ENCODE measurements around the gene P2RX6.

P2RX6 gene

DNA sequence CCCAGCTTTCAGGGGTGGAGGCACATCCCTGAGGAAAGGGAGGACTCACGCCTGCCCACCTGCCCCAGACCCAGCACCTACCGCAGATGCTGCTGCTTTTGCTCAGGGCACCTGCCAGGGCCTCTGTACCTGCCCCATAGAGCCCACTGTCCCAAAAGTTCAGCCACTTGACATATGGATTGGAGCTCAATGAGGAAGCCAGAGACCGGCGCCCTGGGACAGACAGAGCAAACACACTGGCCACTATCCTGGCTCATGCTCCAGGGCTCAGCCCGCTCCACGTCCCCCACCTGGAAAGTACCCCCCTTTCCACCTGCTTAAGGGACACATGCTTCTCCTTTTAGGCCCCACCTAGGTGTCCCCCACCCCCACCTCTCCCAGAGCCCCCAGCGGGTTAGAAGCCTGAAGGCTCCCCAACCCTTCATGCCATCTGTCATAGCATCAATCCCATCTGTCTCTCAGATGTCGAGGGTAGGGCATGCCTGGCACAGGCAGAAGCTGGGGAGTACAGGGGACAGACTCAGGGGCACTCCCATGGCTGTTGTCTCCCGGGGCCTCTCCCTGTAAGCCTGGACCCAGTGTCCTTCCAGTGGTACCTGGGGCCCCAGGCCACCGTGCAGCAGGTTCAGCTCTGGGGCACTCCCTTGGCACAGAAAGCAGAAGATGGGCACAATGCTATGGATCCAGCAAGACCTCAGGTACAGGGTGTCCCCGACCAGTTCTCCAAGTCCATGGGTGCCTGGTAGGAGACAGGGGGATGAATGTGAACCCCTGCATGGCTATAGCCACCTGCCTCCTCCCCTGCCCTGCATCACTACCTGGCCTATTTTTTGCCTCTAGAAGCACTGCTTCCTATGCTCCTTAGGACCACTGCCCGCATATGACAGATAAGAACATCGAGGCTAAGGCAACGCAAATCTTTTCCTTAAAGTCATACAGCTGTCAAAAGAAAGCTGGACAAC is 2.2 kb upstream of the P2RX6 start:
- DNase-seq (ENCODE audit: low spot score), result no peak

DNA sequence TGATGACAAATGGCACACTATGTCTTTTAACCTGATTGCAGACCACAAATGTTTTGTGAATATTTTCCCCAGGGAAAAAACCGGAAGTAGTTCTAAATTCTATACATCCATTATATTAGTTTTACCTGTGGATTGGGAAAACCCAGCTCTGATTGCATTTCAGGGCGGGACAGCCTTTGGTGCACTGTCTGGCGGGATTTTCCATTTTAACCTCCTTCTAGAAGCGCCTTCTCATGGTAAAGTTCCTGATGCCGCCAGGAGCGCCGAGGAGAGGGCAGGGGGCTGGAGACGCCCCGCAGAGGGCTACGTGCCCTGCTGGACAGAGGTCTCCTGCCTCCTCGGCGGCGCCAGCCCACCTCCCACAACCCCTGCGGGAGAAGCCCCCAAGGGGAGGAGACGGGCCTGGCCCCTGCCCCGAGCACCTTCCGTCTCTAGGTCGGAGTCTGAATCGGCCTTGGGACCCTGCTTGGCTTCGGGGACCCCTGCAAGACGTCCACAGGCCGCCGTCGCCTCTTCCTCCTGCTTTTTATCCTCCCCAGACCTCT is 1.2 kb upstream of the P2RX6 start:
- DNase-seq (ENCODE audit: low spot score), result no peak

DNA sequence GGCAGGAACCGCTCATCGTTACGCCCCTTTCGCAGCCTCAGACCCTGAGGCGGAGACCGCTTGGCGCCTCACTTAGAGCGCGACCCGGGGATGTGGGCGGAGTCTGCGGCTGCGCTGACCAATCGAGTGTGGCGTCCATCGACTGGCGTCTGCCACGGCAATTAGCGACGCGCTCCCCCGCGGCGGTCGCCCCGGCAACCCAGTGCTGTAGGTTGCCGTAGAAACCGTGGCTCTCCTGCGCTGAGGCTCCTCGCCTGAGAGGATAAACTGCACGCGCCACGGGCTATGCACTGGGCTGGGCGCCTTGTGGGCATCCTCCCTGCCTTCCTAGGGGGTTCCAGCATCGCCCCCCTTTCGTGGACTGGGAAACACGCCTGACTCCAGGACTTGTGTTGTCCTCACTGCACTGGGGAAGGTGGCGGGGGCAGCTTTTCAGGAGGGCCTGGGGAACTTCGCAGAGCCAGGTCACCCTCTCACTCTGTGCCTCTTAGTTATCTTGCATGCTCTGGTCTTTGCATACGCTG is 701 bp upstream of the P2RX6 start:
- peak; percentile 90 for DNase-seq (ENCODE audit: low spot score)

DNA sequence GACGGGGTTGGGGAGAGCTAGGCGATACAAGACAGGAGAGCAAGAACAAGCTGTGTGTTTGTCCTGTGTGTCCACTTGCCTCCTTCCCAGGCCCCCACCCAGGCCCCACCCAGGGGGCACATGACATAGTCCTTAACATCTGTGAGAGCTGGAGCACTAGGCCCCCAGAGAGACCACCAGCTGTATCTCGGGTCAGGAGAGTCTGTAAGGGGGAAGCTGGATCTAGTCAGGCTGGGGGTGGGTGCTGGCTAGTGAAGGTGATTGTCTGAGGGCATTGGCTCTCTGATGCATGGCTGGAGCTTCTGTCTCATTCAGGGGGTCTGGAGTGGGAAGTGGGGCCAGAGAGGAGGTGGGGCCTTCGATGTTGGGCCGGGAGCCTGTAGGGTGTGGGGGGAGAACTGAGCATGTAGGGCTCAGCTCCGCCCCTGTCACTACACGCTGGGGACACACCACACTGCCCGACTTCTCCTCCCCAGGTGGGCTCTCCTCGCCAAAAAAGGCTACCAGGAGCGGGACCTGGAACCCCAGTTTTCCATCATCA is 571 bp downstream of the P2RX6 start:
- DNase-seq (ENCODE audit: low spot score), result no peak

DNA sequence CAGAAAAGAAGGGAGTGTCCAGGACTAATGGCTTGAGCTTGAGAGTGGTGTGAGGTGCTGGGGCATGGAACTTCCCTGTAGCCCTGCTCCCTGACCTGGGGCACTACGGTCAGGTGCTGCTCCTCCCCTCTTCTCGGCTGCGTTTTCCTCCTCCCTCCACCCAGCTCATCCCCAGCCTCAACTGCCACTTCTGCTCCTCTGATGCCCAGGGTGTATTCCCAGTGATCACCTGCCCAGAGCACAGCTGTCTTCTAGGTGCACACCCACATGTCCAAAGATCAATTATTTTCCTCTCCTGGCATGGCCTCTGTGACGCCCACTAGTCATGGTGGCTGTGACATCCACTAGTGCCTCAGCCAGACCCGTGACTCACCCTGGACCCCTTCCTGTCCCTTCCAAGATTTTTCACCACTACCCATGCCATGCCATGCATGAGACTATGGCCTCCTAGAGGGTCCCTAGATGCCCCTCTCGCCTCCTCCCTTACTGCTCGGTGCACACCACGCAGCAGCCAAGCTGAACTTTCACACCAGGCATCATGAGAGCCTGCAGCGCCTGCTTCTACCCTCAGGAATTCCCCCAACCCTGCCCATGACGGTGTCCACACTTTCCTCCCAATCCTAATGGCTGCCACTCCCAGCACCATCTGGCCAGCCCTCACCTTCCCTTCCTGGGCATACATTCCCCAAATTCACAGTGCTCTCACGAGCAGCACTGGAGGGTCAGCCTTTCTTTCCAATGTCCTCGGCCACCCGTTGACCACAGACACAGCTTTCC is 1.9 kb downstream of the P2RX6 start:
- no peak for DNase-seq (ENCODE audit: low spot score)

DNA sequence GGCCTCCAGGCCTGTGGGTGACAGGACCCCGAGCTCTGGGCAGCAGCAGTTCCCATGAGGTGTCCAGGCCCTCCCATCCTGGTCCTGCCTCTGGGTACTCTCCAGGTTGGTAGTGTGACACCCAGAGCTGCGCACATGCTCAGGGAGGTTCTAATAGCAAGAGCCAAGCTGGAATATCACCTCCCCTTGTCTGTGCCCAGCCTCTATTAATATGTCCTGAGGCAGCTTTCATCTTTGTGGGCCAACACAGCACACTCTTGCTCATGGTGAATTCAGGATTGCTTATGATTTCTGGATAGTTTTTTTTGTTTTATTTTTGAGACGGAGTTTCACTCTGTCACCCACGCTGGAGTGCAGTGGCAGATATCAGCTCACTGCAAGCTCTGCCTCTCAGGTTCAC is 3.3 kb downstream of the P2RX6 start:
- DNase-seq (ENCODE audit: low spot score), result no peak

DNA sequence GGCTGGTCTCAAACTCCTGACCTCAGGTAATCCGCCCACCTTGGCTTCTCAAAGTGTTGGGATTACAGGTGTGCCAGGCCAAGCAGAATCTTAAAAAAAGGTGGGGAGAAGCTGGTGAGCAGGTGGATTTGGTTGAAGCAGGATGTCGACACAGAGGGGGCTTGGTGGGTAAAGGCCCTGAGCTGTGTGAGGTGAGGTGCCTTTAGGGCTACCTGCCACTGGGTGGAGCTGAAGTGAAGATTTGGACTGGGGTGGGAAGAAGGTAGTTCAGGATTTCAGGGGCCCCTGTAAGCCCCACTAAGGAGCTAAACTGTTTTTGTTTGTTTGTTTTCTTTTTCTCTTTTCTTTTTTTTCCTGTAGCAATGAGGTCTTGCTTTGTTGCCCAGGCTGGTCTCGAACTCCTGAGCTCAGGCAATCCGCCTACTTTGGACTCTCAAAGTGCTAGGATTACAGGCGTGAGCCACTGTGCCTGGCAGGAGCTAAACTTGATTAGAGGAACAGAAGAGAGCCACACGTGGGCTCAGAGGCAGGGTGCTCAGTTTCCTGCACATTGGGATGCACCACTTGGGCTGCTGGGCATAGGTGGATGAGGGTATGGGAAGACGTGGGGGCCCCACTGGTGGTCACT is 6.0 kb downstream of the P2RX6 start:
- DNase-seq (ENCODE audit: low spot score), result no peak

DNA sequence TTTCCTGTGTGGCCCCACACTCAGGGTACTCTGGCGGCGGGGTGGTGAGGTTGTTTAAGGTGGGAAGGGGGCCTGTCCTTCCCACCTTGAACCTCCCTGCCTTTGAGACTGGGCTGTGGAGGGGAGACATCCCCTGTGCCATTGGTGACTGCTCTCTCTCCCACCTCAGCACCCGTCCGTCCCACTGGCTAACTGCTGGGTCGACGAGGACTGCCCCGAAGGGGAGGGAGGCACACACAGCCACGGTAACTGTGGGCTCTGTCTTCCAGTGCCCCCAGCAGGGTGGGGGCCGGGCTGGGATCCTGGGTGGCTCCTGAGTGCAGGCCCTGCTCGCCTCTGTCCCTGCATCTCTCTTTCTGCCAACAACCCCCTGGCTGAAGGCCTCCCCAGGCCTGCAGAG is 7.5 kb downstream of the P2RX6 start:
- no peak for DNase-seq (ENCODE audit: low spot score)

DNA sequence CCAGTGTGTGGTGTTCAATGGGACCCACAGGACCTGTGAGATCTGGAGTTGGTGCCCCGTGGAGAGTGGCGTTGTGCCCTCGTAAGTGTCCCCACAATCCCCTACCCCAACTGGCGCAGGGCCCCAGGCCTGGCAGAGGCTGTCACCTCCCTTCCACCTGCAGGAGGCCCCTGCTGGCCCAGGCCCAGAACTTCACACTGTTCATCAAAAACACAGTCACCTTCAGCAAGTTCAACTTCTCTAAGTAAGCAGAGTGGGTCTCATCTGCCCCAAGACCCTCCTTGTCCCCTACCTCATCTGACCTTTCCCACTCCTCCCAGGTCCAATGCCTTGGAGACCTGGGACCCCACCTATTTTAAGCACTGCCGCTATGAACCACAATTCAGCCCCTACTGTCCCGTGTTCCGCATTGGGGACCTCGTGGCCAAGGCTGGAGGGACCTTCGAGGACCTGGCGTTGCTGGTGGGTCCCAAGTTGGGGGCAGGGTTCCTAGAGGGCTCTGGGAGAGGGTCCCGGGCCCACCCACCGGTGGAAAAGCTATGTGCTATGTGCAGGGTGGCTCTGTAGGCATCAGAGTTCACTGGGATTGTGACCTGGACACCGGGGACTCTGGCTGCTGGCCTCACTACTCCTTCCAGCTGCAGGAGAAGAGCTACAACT is 8.1 kb downstream of the P2RX6 start:
- no peak for DNase-seq (ENCODE audit: low spot score)

DNA sequence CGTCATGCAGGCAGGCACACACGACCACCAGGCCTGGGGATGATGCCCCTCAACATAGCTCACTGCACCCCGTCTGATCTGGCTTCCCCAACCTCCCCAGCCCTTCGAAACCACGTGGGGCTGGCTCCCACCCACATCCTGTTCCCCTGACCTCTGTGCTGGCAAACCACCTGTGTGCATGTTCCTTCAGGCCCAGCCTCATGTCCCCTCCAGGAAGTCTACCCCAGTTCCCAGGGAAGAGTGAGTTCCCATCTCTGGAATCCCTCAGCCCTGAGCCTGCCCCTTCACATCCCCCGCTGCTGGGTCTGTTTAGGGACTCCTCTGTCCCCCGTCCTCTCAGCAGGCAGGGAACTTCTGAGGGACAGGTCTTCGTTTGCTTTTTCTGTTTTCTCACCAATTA is 10.3 kb downstream of the P2RX6 start:
- DNase-seq (ENCODE audit: low spot score), result no peak

DNA sequence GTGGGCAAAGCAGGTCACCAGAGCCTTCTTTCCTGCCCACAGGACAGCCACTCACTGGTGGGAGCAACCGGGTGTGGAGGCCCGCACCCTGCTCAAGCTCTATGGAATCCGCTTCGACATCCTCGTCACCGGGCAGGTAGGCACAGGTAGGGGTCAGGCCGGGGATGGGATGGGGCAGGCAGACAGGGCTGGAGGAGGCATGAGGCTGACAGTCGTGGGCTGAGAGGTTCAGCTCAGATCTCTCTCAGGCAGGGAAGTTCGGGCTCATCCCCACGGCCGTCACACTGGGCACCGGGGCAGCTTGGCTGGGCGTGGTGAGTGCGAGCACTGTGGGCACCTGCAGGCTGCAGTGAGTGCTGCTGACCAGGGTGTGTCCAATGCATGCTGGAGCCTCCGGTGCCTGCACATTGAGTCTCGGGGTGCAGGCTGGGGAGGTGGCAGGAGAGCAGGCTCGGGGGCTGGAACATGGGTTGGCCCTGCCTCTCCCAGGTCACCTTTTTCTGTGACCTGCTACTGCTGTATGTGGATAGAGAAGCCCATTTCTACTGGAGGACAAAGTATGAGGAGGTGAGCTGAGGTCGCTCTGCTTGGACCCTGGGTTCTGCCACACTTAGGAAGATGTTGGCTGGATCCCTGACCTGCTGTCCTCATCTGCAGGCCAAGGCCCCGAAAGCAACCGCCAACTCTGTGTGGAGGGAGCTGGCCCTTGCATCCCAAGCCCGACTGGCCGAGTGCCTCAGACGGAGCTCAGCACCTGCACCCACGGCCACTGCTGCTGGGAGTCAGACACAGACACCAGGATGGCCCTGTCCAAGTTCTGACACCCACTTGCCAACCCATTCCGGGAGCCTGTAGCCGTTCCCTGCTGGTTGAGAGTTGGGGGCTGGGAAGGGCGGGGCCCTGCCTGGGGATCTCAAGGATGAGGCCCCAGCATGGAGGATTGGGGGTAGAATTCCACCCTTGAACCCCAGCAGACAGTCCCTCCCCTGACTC is 11.1 kb downstream of the P2RX6 start:
- no peak for DNase-seq (ENCODE audit: low spot score)

DNA sequence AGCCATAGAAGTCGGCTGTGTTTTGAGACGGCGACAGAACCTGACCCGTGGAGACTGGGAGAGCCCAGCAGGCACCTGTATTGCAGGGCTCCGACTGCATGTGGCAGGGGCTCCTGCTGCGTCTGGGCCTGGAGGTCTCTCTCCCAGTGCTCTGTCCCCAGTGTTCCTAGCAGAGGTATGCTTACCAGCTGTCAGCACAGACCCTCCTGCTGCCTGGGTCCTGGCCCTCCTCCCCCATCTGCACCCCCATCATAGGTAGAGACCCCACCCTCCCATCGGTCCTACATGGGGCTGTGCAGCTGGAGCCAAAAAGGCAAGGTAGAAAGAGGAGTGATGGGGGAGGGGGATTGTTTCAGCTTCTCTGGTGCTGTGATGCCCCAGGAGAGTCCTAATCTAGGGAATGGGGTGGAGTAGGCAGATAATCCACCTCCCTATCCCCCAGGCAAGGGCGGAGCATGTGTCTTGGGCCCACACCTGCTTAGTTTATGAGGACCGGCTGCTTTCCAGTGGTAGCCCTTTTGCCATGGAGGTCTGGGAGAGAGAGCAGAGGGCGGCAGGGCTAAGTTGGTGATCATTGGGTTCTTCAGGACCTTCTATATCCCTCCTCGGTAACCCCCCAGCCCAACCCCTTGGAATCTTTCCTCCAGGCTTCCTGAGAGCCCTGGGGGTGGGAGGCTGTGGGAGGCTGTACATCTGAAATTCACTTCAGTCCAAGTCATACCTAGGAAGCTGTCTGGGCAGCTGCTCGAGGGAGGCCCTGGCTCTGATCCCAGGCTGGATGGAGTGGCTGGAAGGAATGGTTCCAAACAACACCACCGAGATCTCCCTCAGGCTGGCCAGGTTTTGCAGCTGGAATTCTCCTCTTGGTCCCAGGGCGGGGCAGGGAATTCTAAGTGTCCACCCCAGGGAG is 12.1 kb downstream of the P2RX6 start:
- DNase-seq (ENCODE audit: low spot score), result no peak

DNA sequence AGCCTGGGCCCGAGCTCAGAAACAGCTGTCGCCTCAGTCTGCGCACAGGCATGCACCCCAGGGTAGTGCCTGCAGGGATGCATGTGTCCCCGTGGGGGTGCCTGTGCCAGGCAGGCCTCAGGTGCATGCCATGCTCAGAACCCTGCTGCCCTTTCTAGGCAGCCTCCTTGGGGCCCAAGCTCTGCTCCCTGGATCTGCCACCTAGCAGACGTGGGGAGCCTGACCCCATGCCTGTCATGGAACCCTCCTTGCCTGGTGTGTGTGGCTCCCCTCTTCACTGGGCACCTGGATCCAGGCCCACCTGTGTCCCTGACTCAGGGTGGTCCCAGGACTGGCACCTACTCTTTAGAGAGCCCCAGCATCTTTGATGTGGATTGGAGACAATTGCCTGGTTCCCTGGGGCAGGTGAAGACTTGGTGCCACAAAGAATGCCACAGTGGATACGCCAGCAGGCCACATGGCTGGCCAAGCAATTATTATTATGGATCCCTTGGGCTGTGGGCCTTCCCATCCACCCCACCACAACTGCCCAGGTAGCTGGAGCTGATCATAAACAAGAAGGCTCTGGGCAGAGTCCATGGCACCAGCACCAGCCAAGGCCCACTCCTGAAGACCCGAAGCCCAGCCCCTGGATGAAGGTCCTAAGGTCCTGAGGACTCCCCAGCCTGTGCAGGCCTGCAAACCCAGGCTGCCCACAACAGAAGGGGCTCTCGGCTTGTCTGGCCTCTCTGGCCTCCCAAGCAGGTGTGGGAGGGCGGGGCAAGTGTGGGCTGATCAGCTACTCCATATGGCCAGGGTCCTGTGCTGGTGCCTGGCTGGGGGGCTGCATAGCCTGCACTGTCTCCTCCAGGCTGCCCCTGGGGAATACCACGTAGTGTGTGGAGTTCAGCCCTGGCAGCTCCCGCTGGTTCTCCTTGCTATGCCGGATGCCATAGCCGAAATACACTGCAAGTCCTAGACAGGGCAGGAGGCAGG is 13.6 kb downstream of the P2RX6 start:
- no peak for DNase-seq (ENCODE audit: low spot score)

DNA sequence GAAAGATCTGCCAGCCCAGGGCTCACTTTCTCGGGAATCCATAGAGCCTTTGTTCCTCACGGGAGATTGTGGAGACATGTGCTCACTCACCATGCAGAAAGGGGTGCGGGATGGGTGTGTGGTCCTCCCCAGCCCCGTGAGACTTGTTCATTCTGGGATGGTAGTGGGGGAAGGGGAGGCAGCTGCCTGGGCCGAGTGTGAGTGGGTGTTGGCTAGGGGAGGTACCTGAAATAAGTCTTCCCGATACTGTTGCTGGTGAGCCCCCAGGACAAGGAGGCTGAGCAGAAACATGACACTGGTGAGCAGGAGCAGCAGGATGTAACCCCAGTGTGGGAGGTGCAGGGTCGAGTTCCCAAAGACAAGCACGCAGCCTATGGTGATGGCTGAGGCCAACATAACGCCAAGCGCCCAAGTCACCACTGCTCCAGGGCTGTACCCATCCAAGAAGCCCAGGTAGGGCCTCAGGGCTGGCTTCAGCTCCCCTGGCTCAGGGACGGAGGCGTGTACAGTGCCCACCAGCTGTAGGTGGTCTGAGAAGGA is 14.6 kb downstream of the P2RX6 start:
- no peak for DNase-seq (ENCODE audit: low spot score)

DNA sequence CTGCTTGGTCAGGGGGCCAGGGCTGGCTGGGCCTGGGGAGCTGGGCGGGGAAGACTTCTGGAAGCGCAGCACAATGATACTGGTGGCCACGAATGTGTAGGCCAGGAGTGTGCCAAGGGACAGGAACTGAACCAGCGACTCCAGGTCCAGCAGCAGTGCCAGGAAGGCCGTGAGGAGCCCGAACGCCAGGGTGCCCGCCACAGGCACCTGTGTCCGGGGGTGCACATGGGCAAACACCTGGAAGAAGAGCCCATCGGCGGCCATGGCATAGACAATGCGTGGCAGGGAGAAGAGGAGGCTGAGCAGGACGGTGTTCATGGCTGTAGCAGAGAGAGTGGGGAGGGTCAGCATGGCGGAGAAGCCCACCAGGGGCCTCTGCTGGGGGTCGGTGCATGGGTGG is 15.1 kb downstream of the P2RX6 start:
- no peak for DNase-seq (ENCODE audit: low spot score)

DNA sequence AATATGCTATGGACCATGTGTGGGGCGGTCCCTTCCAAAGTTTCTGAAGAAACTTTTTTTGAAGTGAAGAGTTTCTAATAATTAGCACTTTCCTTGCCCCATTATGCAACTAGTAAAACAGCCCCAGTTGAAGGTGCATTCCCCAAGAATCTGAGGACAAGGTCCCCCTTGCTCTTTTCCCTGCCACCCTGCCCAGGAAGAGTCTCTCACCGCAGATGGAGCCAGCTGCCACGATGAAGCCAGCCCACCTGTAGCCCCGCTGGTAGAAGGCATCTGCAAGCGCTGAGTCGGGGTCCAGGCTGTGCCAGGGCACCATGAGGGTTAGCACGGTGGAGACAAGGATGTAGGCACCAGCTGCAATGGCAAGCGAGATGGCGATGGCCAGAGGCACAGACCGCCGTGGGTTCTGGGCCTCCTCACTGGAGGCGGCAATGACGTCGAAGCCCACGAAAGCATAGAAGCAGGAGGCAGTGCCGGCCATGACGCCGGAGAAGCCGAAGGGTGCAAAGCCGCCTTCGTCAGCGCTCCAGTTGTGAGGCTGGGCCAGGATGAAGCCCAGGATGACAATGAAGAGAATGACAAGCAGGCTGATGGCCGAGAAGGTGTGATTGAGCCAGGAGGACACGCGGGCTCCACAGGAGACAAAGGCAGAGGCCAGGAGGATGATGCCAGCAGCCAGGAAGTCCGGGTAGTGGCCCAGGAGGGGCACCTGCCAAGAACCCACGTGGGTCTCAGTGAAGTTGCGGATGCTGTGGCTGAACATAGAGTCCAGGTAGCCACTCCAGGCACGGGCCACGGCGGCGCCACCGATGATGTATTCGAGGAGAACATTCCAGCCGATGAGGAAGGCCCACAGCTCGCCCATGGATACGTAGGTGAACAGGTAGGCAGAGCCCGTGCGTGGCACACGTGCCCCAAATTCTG is 15.9 kb downstream of the P2RX6 start:
- DNase-seq (ENCODE audit: low spot score), result no peak
